Muscle of back (tissue), 13 donors: ENCODE results near the gene CYB5RL. TPM values are rescaled to one million over a fixed set of nuclear protein-coding genes. Genes with fewer than 3 reads are reported as not detected.
A peak's percentile ranks its signal among the peaks of the same experiment; 100 is the strongest.
"Not testable (repeated sequence)": the region's sequence is repeated elsewhere in the genome, so short reads cannot be mapped to it uniquely, and the experiment has no call there.

Source experiments
- DNase-seq, 3 donors: peaks; one replicate each; pipeline versions ENCODE4 v3.0.0 to v3.0.0-alpha.2; 2013
- long read RNA-seq, 9 donors: transcript quantifications; one replicate each; lab custom pipeline, GENCODE V29; 2026
- polyA plus RNA-seq, 10 donors: library from polyadenylated mRNA; unstranded; fragments of 120-200 nt; gene quantifications; one replicate each; pipeline ENCODE4 v1.2.1, GENCODE V29; 2013; ENCODE audit not compliant: insufficient read length in 10 of 10

The CYB5RL gene, protein sequence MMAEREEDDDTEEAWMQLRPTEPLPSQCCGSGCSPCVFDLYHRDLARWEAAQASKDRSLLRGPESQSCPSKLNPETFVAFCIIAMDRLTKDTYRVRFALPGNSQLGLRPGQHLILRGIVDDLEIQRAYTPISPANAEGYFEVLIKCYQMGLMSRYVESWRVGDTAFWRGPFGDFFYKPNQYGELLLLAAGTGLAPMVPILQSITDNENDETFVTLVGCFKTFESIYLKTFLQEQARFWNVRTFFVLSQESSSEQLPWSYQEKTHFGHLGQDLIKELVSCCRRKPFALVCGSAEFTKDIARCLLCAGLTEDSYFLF
- polyA plus RNA-seq = 1 to 10 TPM; 4.3 to 8.4 (median 5.7) TPM
- long read RNA-seq, donor 1 = 0 reads
- long read RNA-seq, donor 2 = 0 reads
- long read RNA-seq, donor 3 = 0 reads
- long read RNA-seq, donor 4 = 0 reads
- long read RNA-seq, donor 5 = 0 reads
- long read RNA-seq, donor 6 = 0 reads
- long read RNA-seq, donor 7 = 0 reads
- long read RNA-seq, donor 8 = 0 reads
- long read RNA-seq, donor 9 = 0 reads

DNA sequence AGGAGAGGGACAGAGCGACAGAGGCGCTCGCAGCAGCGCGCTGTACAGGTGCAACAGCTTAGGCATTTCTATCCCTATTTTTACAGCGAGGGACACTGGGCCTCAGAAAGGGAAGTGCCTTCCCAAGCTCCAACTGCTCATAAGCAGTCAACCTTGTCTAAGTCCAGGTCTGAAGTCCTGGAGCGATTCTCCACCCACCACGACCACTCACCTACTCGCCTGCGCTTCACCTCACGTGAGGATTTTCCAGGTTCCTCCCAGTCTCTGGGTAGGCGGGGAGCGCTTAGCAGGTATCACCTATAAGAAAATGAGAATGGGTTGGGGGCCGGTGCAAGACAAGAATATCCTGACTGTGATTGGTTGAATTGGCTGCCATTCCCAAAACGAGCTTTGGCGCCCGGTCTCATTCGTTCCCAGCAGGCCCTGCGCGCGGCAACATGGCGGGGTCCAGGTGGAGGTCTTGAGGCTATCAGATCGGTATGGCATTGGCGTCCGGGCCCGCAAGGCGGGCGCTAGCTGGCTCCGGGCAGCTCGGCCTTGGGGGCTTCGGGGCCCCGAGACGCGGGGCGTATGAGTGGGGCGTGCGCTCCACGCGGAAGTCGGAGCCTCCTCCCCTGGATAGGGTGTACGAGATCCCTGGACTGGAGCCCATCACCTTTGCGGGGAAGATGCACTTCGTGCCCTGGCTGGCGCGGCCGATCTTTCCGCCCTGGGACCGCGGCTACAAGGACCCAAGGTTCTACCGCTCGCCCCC lies at the start of gene CYB5RL, which contains the start of gene MRPL37:
CYB5RL (minus strand) TSS at position 266 of the 754 bp plus-strand sequence. CDS start 4,414 bp downstream, outside the sequence.
MRPL37 (plus strand) TSS at position 403 of the 754 bp plus-strand sequence; CDS start at position 480, 77 bp downstream.
- peak; percentile 97 to 98 (median 98) for DNase-seq

DNA sequence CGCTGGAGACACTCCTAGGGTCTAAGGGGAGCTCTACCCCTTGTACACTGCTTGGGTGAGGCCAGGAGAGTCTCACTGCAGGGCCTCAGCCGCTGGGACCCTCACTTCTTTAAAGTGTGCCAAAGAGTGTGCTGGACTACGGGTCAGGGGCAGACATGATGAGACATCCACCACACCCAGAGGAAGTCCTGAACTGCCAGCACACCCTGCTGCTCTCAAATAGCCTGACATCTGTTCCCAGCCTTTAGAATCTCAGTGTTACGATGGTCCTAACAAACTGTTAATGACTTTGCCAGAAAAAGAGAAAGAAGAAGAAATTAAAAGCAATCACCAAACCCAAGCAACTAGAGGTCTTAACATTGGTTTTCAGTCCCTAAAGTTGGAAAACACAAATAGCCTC lies 49.1 kb upstream of the CYB5RL start:
- no peak for DNase-seq

DNA sequence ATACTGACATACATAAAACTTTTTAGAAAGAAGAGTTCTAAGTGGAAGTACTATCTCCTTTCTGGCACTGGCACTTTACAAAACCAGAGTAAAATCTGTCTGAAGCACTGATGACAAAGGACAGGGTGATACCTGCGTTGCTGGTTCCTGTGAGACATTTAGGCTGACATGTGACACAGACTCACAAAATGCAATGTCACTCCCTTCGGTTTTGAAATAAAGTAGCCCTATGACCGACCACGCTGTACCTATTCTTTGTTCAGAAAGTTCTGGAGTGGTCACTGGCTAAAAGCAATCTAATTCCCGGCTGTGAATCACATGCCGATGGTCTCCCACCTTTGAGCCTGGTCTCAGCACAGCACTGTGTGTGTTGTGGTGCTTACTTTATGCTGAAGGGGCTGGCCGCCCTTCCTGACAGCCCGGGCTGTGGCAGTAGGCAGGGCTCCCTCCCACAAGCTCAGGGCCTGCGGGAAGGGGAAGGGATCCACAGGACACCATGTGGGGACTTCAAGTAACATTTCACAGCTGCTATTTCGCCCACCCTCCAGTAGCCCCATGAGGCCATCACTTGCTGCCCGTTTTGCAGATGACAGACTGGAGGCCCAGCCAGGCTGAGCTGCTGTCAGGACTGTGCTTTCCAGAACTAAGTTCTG lies 48.2 kb upstream of the CYB5RL start:
- DNase-seq = no peak

DNA sequence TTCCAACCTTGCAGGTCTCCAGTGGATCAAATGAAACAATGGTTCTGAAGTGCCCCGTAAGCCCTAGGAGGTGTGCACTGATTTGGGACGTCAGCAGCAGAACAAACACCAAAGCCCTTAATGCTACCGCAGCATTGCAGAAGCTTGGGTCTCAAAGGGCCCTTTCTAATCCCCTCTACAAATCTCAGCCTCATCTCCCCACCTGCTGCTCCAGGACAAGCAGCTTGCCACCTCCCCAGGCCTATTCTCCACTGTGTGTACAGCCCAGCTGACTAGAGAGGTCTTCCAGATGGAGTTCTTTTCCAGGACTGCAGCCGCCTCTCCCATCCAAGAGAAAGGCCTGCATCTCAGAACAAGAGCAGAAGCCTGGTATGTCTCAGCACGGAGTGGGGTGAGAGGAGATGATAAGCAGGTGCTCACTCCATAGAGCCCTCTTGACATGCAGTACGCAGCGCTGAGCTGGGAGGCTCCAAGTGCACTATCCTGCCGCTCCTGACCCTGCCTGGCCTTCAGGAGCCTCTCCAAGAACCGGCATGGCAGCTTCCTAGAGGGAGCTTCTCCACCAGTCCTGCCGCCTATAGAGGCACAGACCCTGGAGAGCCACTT lies 46.4 kb upstream of the CYB5RL start:
- no peak for DNase-seq

DNA sequence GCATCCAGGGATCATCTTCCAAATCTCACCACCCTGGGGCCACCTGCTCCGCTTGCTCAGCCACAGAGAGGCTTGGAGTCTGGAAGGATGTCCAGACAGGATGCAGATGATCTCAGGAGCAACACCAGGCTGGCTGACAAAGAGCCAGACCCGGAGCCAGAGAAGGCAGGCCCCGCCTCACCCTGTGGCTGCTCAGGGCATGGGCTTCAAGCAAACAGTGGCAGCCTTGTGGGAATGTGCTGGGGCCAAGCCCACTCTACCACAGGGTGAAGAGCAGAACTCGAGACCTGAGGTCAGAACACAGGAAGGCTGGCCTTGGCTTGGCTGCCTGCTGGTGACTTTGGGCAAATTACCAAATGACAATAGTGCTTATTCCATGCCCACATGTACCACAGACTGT lies 45.7 kb upstream of the CYB5RL start:
- no peak for DNase-seq

DNA sequence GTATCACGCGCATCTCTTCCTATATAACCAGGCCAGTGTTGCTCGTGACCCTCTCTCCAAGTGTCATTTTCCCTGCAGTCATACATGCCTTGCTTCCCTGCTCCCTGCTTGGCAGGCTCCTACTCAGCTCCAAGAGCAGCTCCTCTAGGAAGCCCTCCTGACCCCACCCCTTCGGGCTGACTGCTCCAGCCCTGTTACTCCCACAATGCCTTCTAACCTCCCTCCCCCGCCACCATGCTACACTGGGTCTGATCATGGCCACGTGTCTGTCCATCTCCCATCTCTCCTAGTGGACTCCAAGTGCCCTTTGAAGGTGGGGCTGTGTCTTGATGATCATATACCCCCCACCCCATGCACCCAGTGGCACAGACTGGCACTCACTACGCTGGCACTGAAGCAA lies 44.8 kb upstream of the CYB5RL start:
- no peak for DNase-seq

DNA sequence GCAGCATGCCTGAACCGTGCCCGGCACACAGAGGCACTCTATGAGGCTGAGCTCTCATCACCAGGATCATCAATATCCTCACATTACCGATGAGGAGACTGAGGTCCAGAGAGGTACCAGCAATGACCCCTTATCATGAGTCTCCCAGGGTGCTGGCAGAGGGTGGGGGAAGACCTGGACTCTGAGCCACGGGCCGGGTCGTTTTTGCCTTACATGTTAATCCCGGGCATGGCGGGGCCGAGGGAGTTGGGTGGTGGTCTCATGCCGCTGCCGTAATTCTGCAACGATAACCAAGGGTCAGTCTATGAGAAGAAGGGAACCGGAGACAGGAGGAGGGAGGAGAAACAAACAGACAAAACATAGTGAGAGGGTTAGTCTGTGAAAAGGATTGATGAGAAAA lies 43.2 kb upstream of the CYB5RL start:
- DNase-seq = no peak

DNA sequence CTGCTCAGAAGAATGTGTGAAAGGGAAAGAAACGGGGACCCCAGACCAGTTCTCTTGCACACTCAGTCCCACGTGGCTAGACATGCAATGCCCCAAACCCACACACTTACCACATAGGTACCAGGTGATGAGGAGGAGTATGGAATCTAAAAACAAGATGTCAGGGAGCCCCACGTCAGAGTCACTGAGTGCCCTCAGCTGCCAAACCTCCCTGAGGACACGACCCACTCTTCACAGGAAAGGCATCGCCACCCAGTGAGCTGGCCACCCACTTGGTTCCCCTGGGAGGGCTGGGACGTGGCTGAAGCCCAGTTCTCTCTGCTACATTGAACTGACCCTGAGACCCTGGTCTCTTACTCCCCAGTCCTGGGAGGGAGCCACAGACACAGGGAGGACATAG lies 41.5 kb upstream of the CYB5RL start:
- DNase-seq = no peak

DNA sequence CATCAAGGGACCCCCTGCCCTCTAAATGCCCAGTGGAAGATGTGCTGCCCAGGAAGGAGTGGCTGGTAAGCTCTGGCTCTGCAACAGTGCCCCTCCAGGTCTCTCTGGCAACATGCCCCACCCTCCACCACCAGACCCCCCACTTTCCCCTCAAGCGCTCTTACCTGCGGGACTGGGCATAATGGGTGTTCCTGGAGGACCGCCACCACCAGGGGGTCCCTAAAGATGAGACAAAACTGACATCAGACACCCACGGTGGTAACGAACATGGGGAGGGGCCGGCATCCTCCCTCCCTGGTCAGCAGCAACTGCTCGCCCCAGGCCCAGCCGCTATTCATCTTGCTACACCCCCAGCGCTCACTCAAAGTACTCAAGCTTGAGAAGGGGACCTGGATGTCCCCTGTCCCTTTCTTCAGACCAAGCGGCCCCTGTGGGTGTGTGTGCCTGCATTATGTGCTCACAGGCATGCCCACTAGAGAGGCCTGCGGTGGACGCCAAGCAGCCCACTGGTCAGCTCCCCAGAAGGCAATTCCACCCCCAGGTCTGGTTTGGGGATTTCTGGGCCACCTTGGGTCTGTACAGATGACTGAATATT lies 41.0 kb upstream of the CYB5RL start:
- no peak for DNase-seq

DNA sequence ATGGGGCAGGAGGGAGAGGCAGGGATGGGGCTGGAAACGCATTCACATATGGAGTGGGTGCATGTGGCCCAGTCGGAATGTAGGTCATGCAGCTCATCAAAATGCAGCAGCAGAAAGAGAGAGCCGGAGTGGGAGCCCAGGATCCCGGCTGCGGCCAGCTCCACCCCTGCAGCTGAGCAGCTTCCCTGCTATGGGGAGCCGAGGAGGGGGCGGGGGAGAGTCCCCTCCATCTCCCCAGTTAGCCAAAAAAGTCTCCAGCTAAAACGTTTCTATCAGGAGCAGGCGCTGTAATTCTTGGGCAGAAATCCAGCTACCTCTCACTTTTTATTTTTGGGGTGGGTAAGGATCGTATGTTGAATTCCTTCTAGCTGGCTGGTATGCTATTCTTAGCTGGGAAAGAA lies 39.8 kb upstream of the CYB5RL start:
- DNase-seq = peak; percentile 33 to 73 (median 34)

DNA sequence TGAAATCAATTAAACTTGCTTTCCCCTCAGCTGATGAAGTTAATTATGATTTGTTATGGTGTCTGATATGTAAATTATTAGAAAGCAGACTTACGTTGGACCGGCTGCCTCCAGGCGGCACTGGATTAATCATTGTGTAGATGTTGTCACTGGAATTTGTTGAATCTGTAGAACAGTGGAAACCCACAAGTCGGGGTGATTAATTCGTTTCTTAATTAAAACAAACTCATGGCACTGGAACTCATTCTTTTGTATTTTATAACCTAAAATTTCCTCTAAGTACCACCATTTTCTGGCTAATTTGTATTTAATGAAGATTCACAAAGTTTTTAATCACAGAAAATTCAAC lies 39.2 kb upstream of the CYB5RL start:
- no peak for DNase-seq

DNA sequence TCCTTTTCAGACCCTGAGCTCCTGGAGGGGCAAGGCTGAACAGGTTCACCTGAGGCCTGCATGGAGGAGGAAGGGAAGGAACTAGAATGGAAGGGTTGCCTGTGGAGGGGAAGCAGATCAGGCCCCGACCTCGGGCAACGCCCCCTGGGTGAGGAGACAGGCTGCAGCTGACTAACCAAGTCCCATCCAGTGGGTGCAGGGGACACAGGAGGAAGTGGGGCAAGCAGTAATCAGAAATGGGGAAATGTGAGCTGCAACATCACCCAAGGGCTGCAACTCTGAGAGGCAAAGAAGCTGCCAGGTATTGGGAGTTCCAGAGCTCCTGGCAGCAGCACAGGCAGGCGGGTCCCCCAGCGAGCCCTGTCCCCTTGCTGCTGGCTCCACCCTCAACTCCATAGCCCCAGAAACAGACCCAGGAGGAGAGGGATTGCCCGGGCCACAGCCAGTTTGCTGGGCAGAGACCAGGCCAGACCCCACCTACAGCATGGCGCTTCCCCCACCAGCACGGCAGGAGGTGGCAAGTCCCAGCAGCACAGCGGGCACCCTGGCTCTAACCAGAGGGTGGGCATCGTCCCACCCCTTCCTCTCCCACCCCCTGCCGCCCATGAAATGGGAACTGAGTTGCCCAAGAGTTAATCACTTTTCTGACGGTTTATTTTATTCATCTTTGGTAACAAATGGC lies 38.7 kb upstream of the CYB5RL start:
- DNase-seq = no peak

DNA sequence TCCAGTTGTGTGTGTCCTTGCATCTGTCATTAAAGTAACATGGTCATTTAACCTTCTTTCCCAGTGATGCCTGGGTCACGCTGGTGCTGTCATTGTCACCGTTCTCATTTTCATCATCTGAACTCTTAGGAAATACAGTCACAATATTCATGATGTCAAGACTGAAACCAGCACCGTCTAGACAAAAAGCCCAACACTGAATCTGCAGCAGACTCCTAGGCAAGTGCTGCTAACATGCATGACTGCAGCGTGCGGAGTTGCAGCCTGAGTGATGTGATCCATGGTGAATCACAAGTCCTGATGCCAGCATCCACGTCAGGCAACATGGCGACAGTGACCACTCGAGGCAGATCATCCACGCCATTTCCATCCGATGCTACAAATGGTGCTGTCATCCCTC lies 37.8 kb upstream of the CYB5RL start:
- no peak for DNase-seq

DNA sequence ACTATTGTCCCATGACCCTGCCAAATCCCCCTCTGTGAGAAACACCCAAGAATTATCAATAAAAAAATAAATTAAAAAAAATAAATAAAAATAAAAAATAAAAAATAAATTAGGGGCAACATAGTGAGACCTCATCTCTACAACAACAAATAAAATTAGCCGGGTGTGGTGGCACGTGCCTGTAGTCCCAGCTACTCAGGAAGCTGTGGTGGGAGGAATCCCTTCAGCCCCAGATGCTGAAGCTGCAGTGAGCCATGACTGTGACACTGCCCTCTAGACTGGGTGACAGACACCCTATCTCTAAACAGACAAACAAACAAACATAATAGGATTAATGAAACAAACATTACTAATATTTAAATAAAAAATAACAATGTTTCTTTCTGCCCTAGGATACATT lies 34.5 kb upstream of the CYB5RL start:
- DNase-seq = no peak

DNA sequence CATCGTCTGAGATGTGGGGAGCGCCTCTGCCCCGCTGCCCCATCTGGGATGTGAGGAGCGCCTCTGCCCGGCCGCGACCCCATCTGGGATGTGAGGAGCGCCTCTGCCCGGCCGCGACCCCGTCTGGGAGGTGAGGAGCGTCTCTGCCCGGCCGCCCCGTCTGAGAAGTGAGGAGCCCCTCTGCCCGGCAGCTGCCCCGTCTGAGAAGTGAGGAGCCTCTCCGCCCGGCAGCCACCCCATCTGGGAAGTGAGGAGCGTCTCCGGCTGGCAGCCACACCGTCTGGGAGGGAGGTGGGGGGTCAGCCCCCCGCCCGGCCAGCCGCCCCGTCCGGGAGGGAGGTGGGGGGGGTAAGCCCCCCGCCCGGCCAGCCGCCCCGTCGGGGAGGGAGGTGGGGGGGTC lies 33.4 kb upstream of the CYB5RL start:
- not testable (repeated sequence) for DNase-seq

DNA sequence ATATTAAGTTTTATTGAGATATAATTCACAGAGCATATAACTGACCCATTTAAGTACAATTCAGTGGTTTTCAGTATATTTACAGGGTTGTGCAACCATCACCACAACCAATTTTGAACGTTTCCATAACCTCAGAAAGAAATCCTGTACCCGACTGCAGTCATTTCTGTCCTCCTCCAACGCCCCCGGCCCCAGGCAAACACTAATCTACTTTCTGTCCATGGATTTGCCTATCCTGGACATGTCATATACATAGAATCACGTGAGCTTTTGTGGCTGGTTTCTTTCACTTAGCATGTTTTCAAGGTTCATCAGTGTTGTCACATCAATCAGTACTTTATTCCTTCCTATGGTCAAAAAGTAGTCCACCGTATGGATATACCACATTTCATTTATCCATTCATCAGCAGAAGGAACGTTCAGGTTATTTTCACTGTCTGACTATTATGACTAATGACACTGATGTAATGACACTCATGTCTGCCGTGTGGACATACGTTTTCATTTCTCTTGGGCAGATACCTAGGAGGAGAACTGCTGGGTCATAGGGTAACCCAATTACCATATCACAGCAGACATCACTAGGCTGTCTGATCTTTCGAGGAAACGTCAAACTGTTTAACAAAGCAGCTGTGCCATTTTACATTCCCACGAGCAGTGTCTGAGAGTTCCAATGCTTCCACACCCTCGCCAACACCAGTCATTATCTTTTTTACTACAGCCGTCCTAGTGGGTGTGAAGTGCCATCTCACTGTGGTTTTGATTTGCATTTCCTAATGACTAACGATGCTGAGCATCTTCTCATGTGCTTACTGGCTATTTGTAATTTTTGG lies 30.9 kb upstream of the CYB5RL start:
- no peak for DNase-seq

DNA sequence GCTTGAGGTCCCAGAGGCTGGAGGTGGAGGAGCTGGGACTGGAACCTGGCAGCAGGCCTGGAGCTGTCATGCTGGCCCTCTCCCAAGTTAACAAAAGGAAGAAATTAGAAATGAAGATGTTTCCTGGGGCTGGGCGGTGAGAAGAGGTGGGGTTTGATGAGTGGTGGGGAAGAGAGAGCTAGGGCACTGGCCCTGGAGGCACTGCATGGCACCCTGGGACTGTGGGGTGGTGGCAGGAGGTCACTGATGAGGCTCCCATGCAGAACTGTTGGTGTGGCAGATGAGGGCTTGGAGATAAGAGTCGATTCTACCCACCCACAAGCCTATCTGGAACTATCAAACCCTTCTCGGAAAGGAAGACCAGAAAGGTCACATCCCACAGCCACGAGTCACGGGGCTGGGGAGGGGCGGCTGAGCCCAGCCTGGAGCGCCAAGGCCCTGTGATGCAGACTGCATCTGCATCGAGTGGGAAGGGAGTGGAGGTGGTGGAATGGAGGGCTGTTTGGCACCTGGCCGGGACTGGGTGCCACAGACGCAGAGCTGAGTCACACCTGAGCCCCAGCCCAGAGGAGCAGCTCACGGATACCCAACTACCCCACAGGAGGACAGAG lies 29.6 kb upstream of the CYB5RL start:
- DNase-seq = peak; percentile 34 to 66 (median 59)

DNA sequence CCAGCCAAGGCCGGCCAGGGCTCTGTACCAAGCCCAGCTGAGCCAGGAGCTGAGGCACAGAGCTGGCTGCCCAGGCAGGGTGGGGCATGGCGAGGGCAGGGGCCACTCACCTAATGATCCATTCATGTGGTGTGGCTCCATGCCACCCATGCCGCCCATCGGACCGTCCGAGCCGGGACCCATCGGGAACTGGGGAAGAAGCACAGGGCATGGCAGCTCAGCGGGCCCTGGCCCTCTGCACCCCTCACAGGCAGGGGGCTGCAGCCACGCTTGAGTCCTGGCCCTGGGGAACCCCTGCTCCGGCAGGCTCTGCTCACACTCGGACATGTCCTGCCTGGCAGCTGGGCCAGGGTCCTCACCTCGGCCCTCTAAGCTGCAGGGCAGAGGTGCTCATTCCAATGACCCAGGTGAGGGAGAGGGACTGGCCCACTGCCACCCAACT lies 28.8 kb upstream of the CYB5RL start:
- DNase-seq = no peak

DNA sequence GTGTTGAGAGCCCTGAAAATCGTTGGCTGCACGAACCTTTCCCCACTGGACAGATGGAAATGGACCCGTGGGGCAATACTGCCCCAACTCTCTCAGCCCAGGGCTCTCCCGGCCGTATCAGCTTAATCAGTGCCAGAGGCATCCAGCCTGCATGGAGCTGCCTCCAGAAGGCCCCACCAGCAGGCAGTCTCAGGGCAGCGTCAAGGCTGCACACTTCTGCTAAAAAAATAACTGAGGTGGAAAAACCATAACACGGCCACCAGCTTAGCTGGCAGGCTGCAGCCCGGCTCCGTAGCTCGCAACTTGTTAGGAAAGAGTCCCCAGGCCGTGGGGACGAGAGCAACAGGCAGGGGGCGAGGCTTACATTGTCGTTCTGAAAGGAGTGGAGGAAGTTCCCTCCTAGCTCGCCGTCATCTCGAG lies 28.1 kb upstream of the CYB5RL start:
- DNase-seq = no peak
